GM12878 (cell line): ENCODE measurements around the gene PLD3. TPM values are rescaled to one million over a fixed set of nuclear protein-coding genes. Genes with fewer than 3 reads are reported as not detected.
A peak's percentile ranks its signal among the peaks of the same experiment; 100 is the strongest.

Experiments
- ASH2L ChIP-seq: fragments of 300-600, 200-600 bp; sonication (generic); IDR thresholded peaks from 2 replicates; pipeline ENCODE4 v1.6.1; 2017; ENCODE audit warnings: low read depth, mild to moderate bottlenecking, borderline replicate concordance
- CHD4 ChIP-seq: fragments of 200-600 bp; sonication (generic); IDR thresholded peaks from 2 replicates; pipeline ENCODE4 v1.6.1; 2016; ENCODE audit warnings: mild to moderate bottlenecking
- CREB1 ChIP-seq: IDR thresholded peaks from 2 replicates; pipeline ENCODE4 v1.6.1; 2012; ENCODE audit warnings: low read depth, mild to moderate bottlenecking, inconsistent platforms
- ELK1 ChIP-seq: IDR thresholded peaks from 2 replicates; pipeline ENCODE4 v1.6.1; 2012; ENCODE audit warnings: low read depth, low read length, improper control_type of control experiment
- ESRRA ChIP-seq: IDR thresholded peaks from 2 replicates; pipeline ENCODE4 v1.6.1; 2012; ENCODE audit warnings: mild to moderate bottlenecking, low read length, improper control_type of control experiment
- GABPA ChIP-seq: IDR thresholded peaks from 2 replicates; pipeline ENCODE4 v1.6.1; 2014; ENCODE audit warnings: antibody characterized with exemption, low read depth, mild to moderate bottlenecking, inconsistent platforms
- HDAC6 ChIP-seq: fragments of 200-600 bp; sonication (generic); IDR thresholded peaks from one replicate; pipeline ENCODE4 v1.8.0; 2017; ENCODE audit warnings: antibody characterized with exemption; ENCODE audit not compliant: unreplicated experiment
- HSF1 ChIP-seq: fragments of 150-350 bp; IDR thresholded peaks from 2 replicates; pipeline ENCODE4 v1.6.1; 2014; ENCODE audit warnings: mild to moderate bottlenecking, low read depth, low read length
- IKZF2 ChIP-seq, 2 experiments: fragments of 450-650 bp; IDR thresholded peaks; 2 replicates each; pipeline ENCODE4 v1.6.1; 2017; ENCODE audit warnings: mild to moderate bottlenecking in 2 of 2, moderate library complexity in 2 of 2
- IRF3 ChIP-seq: fragments of 450-650 bp; IDR thresholded peaks from 2 replicates; pipeline ENCODE4 v1.6.1; 2014; ENCODE audit warnings: mild to moderate bottlenecking
- KAT2A ChIP-seq: conservative IDR thresholded peaks from 2 replicates; pipeline ENCODE4 v1.6.1; 2011; ENCODE audit warnings: low read depth, low read length; ENCODE audit not compliant: control insufficient read depth
- KDM1A ChIP-seq: fragments of 200-600 bp; sonication (generic); IDR thresholded peaks from 2 replicates; pipeline ENCODE4 v1.6.1; 2016; ENCODE audit warnings: borderline replicate concordance
- MTA2 ChIP-seq: fragments of 450-650 bp; IDR thresholded peaks from 2 replicates; pipeline ENCODE4 v1.6.1; 2016; ENCODE audit warnings: low read depth, mild to moderate bottlenecking, moderate library complexity
- NR2F1 ChIP-seq: fragments of 450-650 bp; conservative IDR thresholded peaks from 2 replicates; pipeline ENCODE4 v1.6.1; 2017; ENCODE audit warnings: mild to moderate bottlenecking
- PML ChIP-seq: IDR thresholded peaks from 2 replicates; pipeline ENCODE4 v1.6.1; 2012; ENCODE audit warnings: low read length, inconsistent platforms
- POU2F2 ChIP-seq: IDR thresholded peaks from 3 replicates; pipeline ENCODE4 v1.6.1; 2011; ENCODE audit warnings: low read depth, mild to moderate bottlenecking, low read length, borderline replicate concordance
- RFX5 ChIP-seq: IDR thresholded peaks from 2 replicates; pipeline ENCODE4 v1.6.1; 2011; ENCODE audit warnings: low read depth, low read length, improper control_type of control experiment
- SMAD5 ChIP-seq: IDR thresholded peaks from 2 replicates; pipeline ENCODE4 v1.6.1; 2016; ENCODE audit warnings: antibody characterized with exemption, low read depth
- SP1 ChIP-seq: IDR thresholded peaks from one replicate; pipeline ENCODE4 v1.6.1; 2011; ENCODE audit warnings: low read depth, low read length
- SREBF2 ChIP-seq: IDR thresholded peaks from 2 replicates; pipeline ENCODE4 v1.6.1; 2012; ENCODE audit warnings: mild to moderate bottlenecking, low read length
- SUPT20H ChIP-seq: IDR thresholded peaks from 2 replicates; pipeline ENCODE4 v1.6.1; 2011; ENCODE audit warnings: low read depth, mild to moderate bottlenecking, low read length, moderate library complexity, borderline replicate concordance; ENCODE audit not compliant: control insufficient read depth
- TCF12 ChIP-seq: IDR thresholded peaks from 2 replicates; pipeline ENCODE4 v1.6.1; 2011; ENCODE audit warnings: low read depth, mild to moderate bottlenecking, low read length
- USF2 ChIP-seq: IDR thresholded peaks from 2 replicates; pipeline ENCODE4 v1.6.1; 2011; ENCODE audit warnings: low read depth, low read length, improper control_type of control experiment, borderline replicate concordance
- WRNIP1 ChIP-seq: IDR thresholded peaks from 2 replicates; pipeline ENCODE4 v1.6.1; 2011; ENCODE audit warnings: low read depth, low read length, improper control_type of control experiment, borderline replicate concordance
- YBX1 ChIP-seq: fragments of 450-650 bp; IDR thresholded peaks from 2 replicates; pipeline ENCODE4 v1.6.1; 2016; ENCODE audit warnings: antibody characterized with exemption
- ZNF207 ChIP-seq: fragments of 450-650 bp; IDR thresholded peaks from 2 replicates; pipeline ENCODE4 v1.6.1; 2014; ENCODE audit warnings: antibody characterized with exemption, mild to moderate bottlenecking, borderline replicate concordance
- ZNF24 ChIP-seq: fragments of 450-650 bp; IDR thresholded peaks from 2 replicates; pipeline ENCODE4 v1.6.1; 2017; ENCODE audit warnings: antibody characterized with exemption, mild to moderate bottlenecking
- ZNF274 ChIP-seq: IDR thresholded peaks from one replicate; pipeline ENCODE4 v1.8.0; 2011; ENCODE audit not compliant: insufficient read length, insufficient read depth
- ZSCAN29 ChIP-seq: fragments of 450-650 bp; IDR thresholded peaks from 2 replicates; pipeline ENCODE4 v1.6.1; 2017; ENCODE audit warnings: mild to moderate bottlenecking, moderate library complexity
- polyA plus RNA-seq, 11 experiments: library from polyadenylated mRNA; depleted of rRNA in 4 of 11; unstranded in 6 of 11; stranded (reverse) in 5 of 11; fragments of >200 nt; fragmentation: Nextera tagmentation in 4 of 11; fragmentation: Illumina TruSeq in 1 of 11; extraction: Ambion mirVana in 4 of 11; extraction: Trizol in 1 of 11; gene quantifications; 1 replicate in 1 of 11; 2 replicates in 10 of 11; pipeline versions ENCODE4 v1.2.1 to v1.2.3, GENCODE V29; 2011 to 2016; ENCODE audit warnings: inconsistent platforms in 2 of 11, missing spikeins in 2 of 11, low read depth in 1 of 11
- total RNA-seq, 4 experiments: library from RNA; depleted of rRNA in 3 of 4; stranded (reverse); fragments of >200 nt in 3 of 4; fragmentation: Illumina TruSeq in 1 of 4; extraction: Trizol in 1 of 4; gene quantifications; 2 replicates each; pipeline versions ENCODE4 v1.2.1 to v1.2.3, GENCODE V29; 2013 to 2021

Gene PLD3
- total and polyA plus RNA-seq, 10 of the 15 experiments (the other 5 are each of a cell fraction or from before 2014, with no cell fraction given) = 1.3 to 134 (median 72.7) TPM

- TF ChIP-seq HSF1 (no peak), GABPA (no peak), ZNF207 (no peak), IRF3 (no peak), ELK1 (no peak), WRNIP1 (no peak), ASH2L (no peak), SMAD5 (no peak), USF2 (no peak), CHD4 (no peak), YBX1 (no peak), KDM1A (no peak), ZSCAN29 (no peak), RFX5 (no peak), SUPT20H (no peak), SP1 (peak; percentile 70), ZNF24 (no peak), PML (no peak), POU2F2 (no peak), CREB1 (no peak), HDAC6 (no peak), SREBF2 (no peak), NR2F1 (peak; percentile 96), MTA2 (peak; percentile 64), IKZF2 (IDR thresholded peaks at IDR 0.05) (peak; percentile 76 to 77), ESRRA (no peak), TCF12 (peak; percentile 93), KAT2A (no peak), ZNF274 (no peak)
These were observed 68.6 kb downstream of the PLD3 start (continued) for GRCh38 chr19:40416918-40417642.
